Mucosa of descending colon (tissue), 3 donors: ENCODE results near the gene DCAF11. TPM values are rescaled to one million over a fixed set of nuclear protein-coding genes. Genes with fewer than 3 reads are reported as not detected.

Source experiments
- ATAC-seq: fragments of 200-7000 bp; cut with Tn5 transposase; one replicate; pipeline ENCODE4 v1.9.1; 2020; ENCODE audit warnings: mild to moderate bottlenecking, moderate library complexity
- DNase-seq, 3 donors: peaks; one replicate each; pipeline ENCODE4 v3.0.0-alpha.2; 2020
- H3K36me3 ChIP-seq: fragments of 200-600 bp; one replicate; pipeline ENCODE4 v1.8.0; 2021; ENCODE audit warnings: low read depth, mild to moderate bottlenecking
- H3K4me1 ChIP-seq: fragments of 200-600 bp; one replicate; pipeline ENCODE4 v1.8.0; 2021; ENCODE audit warnings: low read depth, mild to moderate bottlenecking
- H3K4me3 ChIP-seq: fragments of 200-600 bp; one replicate; pipeline ENCODE4 v1.8.0; 2021; ENCODE audit warnings: mild to moderate bottlenecking
- H3K9me3 ChIP-seq: fragments of 200-600 bp; one replicate; pipeline ENCODE4 v1.8.0; 2021; ENCODE audit warnings: mild to moderate bottlenecking
- CTCF ChIP-seq: fragments of 200-600 bp; IDR thresholded peaks from one replicate; pipeline ENCODE4 v1.8.0; 2022; ENCODE audit warnings: antibody characterized with exemption, mild to moderate bottlenecking
- intact Hi-C, 2 donors: fragments of 100-400 bp; cut with DNase I in 1 of 2; cut with micrococcal nuclease in 1 of 2; formaldehyde crosslinking; loops; one replicate each; pipeline versions ENCODE4 v1.11.0 to v1.11.1; 2022; cut with DNase I, micrococcal nuclease
- total RNA-seq, 3 donors: library from RNA; stranded (reverse); fragmentation: NEBNext Ultra II Directional in 2 of 3; extraction: Animal tissue kit (Norgen Biotek cat#: 25700) in 2 of 3; gene quantifications; one replicate each; pipeline versions ENCODE4 v1.2.1 to v1.2.4, GENCODE V29; 2021 to 2023
- donor health status: DM: no; HTN: no; CAD: no; lungs with moderate emphysema.
- donor health status: DM: no; HTN: no; CAD: no.
- donor health status: DM: no; HTN: yes; CAD: no.

The DCAF11 gene
- total RNA-seq, 3 donors from 2014 or later, result 65.8 to 101 (median 84.9) TPM

GRCh38 chr14:24141097-24141880, 26.7 kb downstream of the DCAF11 start, which contains the start of gene EMC9:
TSS of gene EMC9 (minus strand) at chr14:24141591. CDS start at chr14:24141304, 287 bp downstream.
- DNase-seq (peak; percentile 100), ATAC-seq (peak; percentile 89)
- intact Hi-C loops, result no loop called here
- H3K4me1 ChIP-seq, result peaks cover 58% of the 10 kb centered on the region
- TF ChIP-seq CTCF, result peak; percentile 64
- peak within 1 kb of the TSS; percentile 46 for H3K4me3 ChIP-seq
- no peaks in the 10 kb centered on the region for H3K36me3 ChIP-seq
- H3K9me3 ChIP-seq, result no peaks in the 10 kb centered on the region

- no peaks in the 10 kb centered on the region for H3K9me3 ChIP-seq
- intact Hi-C loops, result no loop called here
- peaks cover 3% of the 10 kb centered on the region for H3K36me3 ChIP-seq
- no peak for TF ChIP-seq CTCF
- DNase-seq (no peak), ATAC-seq (no peak)
- peaks cover 47% of the 10 kb centered on the region for H3K4me1 ChIP-seq
- no peak overlapping the region for H3K4me3 ChIP-seq
These were observed 28.9 kb downstream of the DCAF11 start for GRCh38 chr14:24143511-24143910.

- no peak for TF ChIP-seq CTCF
- intact Hi-C loops, result no loop called here
- no peak overlapping the region for H3K4me3 ChIP-seq
- H3K4me1 ChIP-seq, result peaks cover 45% of the 10 kb centered on the region
- DNase-seq (no peak), ATAC-seq (no peak)
- peaks cover 3% of the 10 kb centered on the region for H3K36me3 ChIP-seq
- H3K9me3 ChIP-seq, result no peaks in the 10 kb centered on the region
These were observed 29.9 kb downstream of the DCAF11 start for GRCh38 chr14:24144451-24144850.

- Histone ChIP-seq H3K36me3 (peaks cover 3% of the 10 kb centered on the region), H3K4me1 (peaks cover 37% of the 10 kb centered on the region), H3K9me3 (no peaks in the 10 kb centered on the region), H3K4me3 (no peak overlapping the region)
- intact Hi-C loops, result no loop called here
- ATAC-seq (no peak), DNase-seq (no peak)
- no peak for TF ChIP-seq CTCF
These were observed 30.6 kb downstream of the DCAF11 start for GRCh38 chr14:24145219-24145618.

GRCh38 chr14:24145690-24146452, 31.3 kb downstream of the DCAF11 start:
- peaks cover 37% of the 10 kb centered on the region for H3K4me1 ChIP-seq
- H3K36me3 ChIP-seq, result peaks cover 3% of the 10 kb centered on the region
- DNase-seq (no peak), ATAC-seq (no peak)
- H3K9me3 ChIP-seq, result no peaks in the 10 kb centered on the region
- TF ChIP-seq CTCF, result no peak
- peak overlapping the region; percentile 84 for H3K4me3 ChIP-seq
- intact Hi-C loops, result no loop called here
